GM21619 (cell line): ENCODE results near the gene DNAH14.
"Not testable (repeated sequence)": the region's sequence is repeated elsewhere in the genome, so short reads cannot be mapped to it uniquely, and the experiment has no call there.

Experiments
- ATAC-seq: cut with Tn5 transposase; IDR thresholded peaks from one replicate; pipeline ENCODE4 v1.9.1; 2021; ENCODE audit not compliant: unreplicated experiment

DNAH14 gene

GRCh38 chr1:225146478-225146877 lies 217.0 kb downstream of the DNAH14 start:
- no peak for ATAC-seq

- not testable (repeated sequence) for ATAC-seq
These were observed 218.3 kb downstream of the DNAH14 start for GRCh38 chr1:225147791-225148190.

GRCh38 chr1:225152061-225152460 lies 222.6 kb downstream of the DNAH14 start:
- ATAC-seq: no peak

- ATAC-seq: no peak
These were observed 226.1 kb downstream of the DNAH14 start for GRCh38 chr1:225155555-225155954.

GRCh38 chr1:225156254-225156653 lies 226.8 kb downstream of the DNAH14 start:
- ATAC-seq: no peak

- ATAC-seq: no peak
These were observed 228.8 kb downstream of the DNAH14 start for GRCh38 chr1:225158291-225158690.

GRCh38 chr1:225159793-225160192 lies 230.3 kb downstream of the DNAH14 start:
- ATAC-seq: no peak

- not testable (repeated sequence) for ATAC-seq
These were observed 247.9 kb downstream of the DNAH14 start for GRCh38 chr1:225177409-225177808.

- ATAC-seq: no peak
These were observed 250.2 kb downstream of the DNAH14 start for GRCh38 chr1:225179686-225180085.

- no peak for ATAC-seq
These were observed 253.2 kb downstream of the DNAH14 start for GRCh38 chr1:225182716-225183115.

- ATAC-seq: no peak
These were observed 261.8 kb downstream of the DNAH14 start for GRCh38 chr1:225191199-225191753.

GRCh38 chr1:225201447-225201846 lies 272.0 kb downstream of the DNAH14 start:
- ATAC-seq: no peak

- no peak for ATAC-seq
These were observed 278.3 kb downstream of the DNAH14 start for GRCh38 chr1:225207791-225208190.

- no peak for ATAC-seq
These were observed 279.7 kb downstream of the DNAH14 start for GRCh38 chr1:225209153-225209552.

GRCh38 chr1:225210180-225210579 lies 280.7 kb downstream of the DNAH14 start:
- not testable (repeated sequence) for ATAC-seq

GRCh38 chr1:225211694-225212442 lies 282.4 kb downstream of the DNAH14 start:
- not testable (repeated sequence) for ATAC-seq

GRCh38 chr1:225224287-225224686 lies 294.8 kb downstream of the DNAH14 start:
- ATAC-seq: no peak

- ATAC-seq: no peak
These were observed 296.2 kb downstream of the DNAH14 start for GRCh38 chr1:225225681-225226080.

- ATAC-seq: no peak
These were observed 299.4 kb downstream of the DNAH14 start for GRCh38 chr1:225228871-225229303.

GRCh38 chr1:225229429-225229828 lies 300.0 kb downstream of the DNAH14 start:
- not testable (repeated sequence) for ATAC-seq

- ATAC-seq: no peak
These were observed 301.0 kb downstream of the DNAH14 start for GRCh38 chr1:225230483-225230882.

- not testable (repeated sequence) for ATAC-seq
These were observed 303.5 kb downstream of the DNAH14 start for GRCh38 chr1:225232930-225233329.

- no peak for ATAC-seq
These were observed 313.1 kb downstream of the DNAH14 start for GRCh38 chr1:225242611-225243010.
